ENCODE results near the gene NQO2. TPM values are rescaled to one million over a fixed set of nuclear protein-coding genes. Genes with fewer than 3 reads are reported as not detected.

NQO2 gene
- total and polyA plus RNA-seq, 2 of the 13 experiments (the other 11 are each of a cell fraction or from before 2014, with no cell fraction given) = 32.2 to 56.5 TPM

- no peak for TF ChIP-seq RBM39 (IDR thresholded peaks at IDR 0.05; ENCODE audit: low read depth, low read length, poor library complexity, severe bottlenecking)
- peak; percentile 45; the same call in 1 of the 2 replicates for TF ChIP-seq RXRB (CRISPR knock-in tag; IDR thresholded peaks at IDR 0.05; ENCODE audit: borderline replicate concordance)
- no peak for TF ChIP-seq NFKBIZ (CRISPR knock-in tag; IDR thresholded peaks at IDR 0.05)
- TF ChIP-seq BHLHE40 (IDR thresholded peaks at IDR 0.05; ENCODE audit: low read length) = peak; percentile 79; the same call in 1 of the 2 replicates
- no peak for TF ChIP-seq ONECUT2 (CRISPR knock-in tag; IDR thresholded peaks at IDR 0.05)
- no peak for TF ChIP-seq TAF15 (IDR thresholded peaks at IDR 0.05; ENCODE audit: low read depth, low read length, poor library complexity, severe bottlenecking)
- no peak for TF ChIP-seq ZSCAN31 (CRISPR knock-in tag; IDR thresholded peaks at IDR 0.05; ENCODE audit: low read depth)
- TF ChIP-seq MAZ (IDR thresholded peaks at IDR 0.05; ENCODE audit: borderline replicate concordance, low read depth, low read length) = no peak
- no peak for TF ChIP-seq MAZ (CRISPR knock-in tag; IDR thresholded peaks at IDR 0.05; ENCODE audit: low read depth)
- TF ChIP-seq, protein P1, sequence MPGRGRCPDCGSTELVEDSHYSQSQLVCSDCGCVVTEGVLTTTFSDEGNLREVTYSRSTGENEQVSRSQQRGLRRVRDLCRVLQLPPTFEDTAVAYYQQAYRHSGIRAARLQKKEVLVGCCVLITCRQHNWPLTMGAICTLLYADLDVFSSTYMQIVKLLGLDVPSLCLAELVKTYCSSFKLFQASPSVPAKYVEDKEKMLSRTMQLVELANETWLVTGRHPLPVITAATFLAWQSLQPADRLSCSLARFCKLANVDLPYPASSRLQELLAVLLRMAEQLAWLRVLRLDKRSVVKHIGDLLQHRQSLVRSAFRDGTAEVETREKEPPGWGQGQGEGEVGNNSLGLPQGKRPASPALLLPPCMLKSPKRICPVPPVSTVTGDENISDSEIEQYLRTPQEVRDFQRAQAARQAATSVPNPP (CRISPR knock-in tag; IDR thresholded peaks at IDR 0.05) = no peak
- TF ChIP-seq GATAD2A (CRISPR knock-in tag; IDR thresholded peaks at IDR 0.05) = peak; percentile 85
- no peak for TF ChIP-seq HES4 (CRISPR knock-in tag; IDR thresholded peaks at IDR 0.05; ENCODE audit: borderline replicate concordance)
- no peak for TF ChIP-seq SNRNP70 (IDR thresholded peaks at IDR 0.05; ENCODE audit: low read depth, low read length)
- no peak for TF ChIP-seq ZNF543 (CRISPR knock-in tag; IDR thresholded peaks at IDR 0.05)
- TF ChIP-seq REXO4 (CRISPR knock-in tag; IDR thresholded peaks at IDR 0.05; ENCODE audit: borderline replicate concordance) = no peak
- no peak for TF ChIP-seq ZNF598 (CRISPR knock-in tag; IDR thresholded peaks at IDR 0.05; ENCODE audit: borderline replicate concordance)
- TF ChIP-seq TOPORS (CRISPR knock-in tag; IDR thresholded peaks at IDR 0.05) = no peak
- no peak for TF ChIP-seq ZNF460 (CRISPR knock-in tag; IDR thresholded peaks at IDR 0.05; ENCODE audit: borderline replicate concordance)
- no peak for TF ChIP-seq ZNF253 (CRISPR knock-in tag; IDR thresholded peaks at IDR 0.05; ENCODE audit: borderline replicate concordance)
- no peak for TF ChIP-seq ZNF207 (IDR thresholded peaks at IDR 0.05; ENCODE audit: borderline replicate concordance)
- no peak for TF ChIP-seq SETDB1 (CRISPR knock-in tag; IDR thresholded peaks at IDR 0.05; ENCODE audit: borderline replicate concordance)
- TF ChIP-seq DPF2 (CRISPR knock-in tag; IDR thresholded peaks at IDR 0.05; ENCODE audit: borderline replicate concordance, low read depth) = no peak
- no peak for TF ChIP-seq SMYD3 (CRISPR knock-in tag; IDR thresholded peaks at IDR 0.05)
- TF ChIP-seq, protein P2, sequence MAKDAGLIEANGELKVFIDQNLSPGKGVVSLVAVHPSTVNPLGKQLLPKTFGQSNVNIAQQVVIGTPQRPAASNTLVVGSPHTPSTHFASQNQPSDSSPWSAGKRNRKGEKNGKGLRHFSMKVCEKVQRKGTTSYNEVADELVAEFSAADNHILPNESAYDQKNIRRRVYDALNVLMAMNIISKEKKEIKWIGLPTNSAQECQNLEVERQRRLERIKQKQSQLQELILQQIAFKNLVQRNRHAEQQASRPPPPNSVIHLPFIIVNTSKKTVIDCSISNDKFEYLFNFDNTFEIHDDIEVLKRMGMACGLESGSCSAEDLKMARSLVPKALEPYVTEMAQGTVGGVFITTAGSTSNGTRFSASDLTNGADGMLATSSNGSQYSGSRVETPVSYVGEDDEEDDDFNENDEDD (CRISPR knock-in tag; IDR thresholded peaks at IDR 0.05; ENCODE audit: borderline replicate concordance) = no peak
- TF ChIP-seq ZNF17 (CRISPR knock-in tag; IDR thresholded peaks at IDR 0.05) = no peak
- no peak for TF ChIP-seq ZNF432 (CRISPR knock-in tag; IDR thresholded peaks at IDR 0.05; ENCODE audit: borderline replicate concordance)
- TF ChIP-seq ZNF124 (CRISPR knock-in tag; IDR thresholded peaks at IDR 0.05) = no peak
- peak; percentile 33; the same call in 1 of the 2 replicates for TF ChIP-seq CEBPG (CRISPR knock-in tag; IDR thresholded peaks at IDR 0.05)
- no peak for TF ChIP-seq SALL2 (CRISPR knock-in tag; IDR thresholded peaks at IDR 0.05)
- TF ChIP-seq ZNF782 (CRISPR knock-in tag; IDR thresholded peaks at IDR 0.05; ENCODE audit: borderline replicate concordance) = no peak
- TF ChIP-seq EZH2 (conservative IDR thresholded peaks at IDR 0.05; ENCODE audit: low read depth, low read length) = no peak
- no peak for TF ChIP-seq SP1 (IDR thresholded peaks at IDR 0.05)
- TF ChIP-seq SP1 (CRISPR knock-in tag; IDR thresholded peaks at IDR 0.05) = no peak
These were observed 2.1 kb downstream of the NQO2 start (continued) for GRCh38 chr6:3001773-3002293.
